HEK293T (cell line): ENCODE measurements around the gene PRKCZ.

Source experiments
- ELF4 ChIP-seq: fragments of 450-650 bp; IDR thresholded peaks from 2 replicates; pipeline ENCODE4 v1.6.1; 2017; ENCODE audit warnings: antibody characterized with exemption
- FOXA1 ChIP-seq: fragments of 450-650 bp; IDR thresholded peaks from 2 replicates; pipeline ENCODE4 v1.6.1; 2016; ENCODE audit warnings: mild to moderate bottlenecking
- FOXM1 ChIP-seq: fragments of 450-650 bp; IDR thresholded peaks from 2 replicates; pipeline ENCODE4 v1.6.1; 2017; ENCODE audit warnings: mild to moderate bottlenecking, borderline replicate concordance
- NFRKB ChIP-seq: fragments of 450-650 bp; IDR thresholded peaks from 2 replicates; pipeline ENCODE4 v1.6.1; 2016; ENCODE audit warnings: mild to moderate bottlenecking, moderate library complexity
- SP1 ChIP-seq: fragments of 450-650 bp; IDR thresholded peaks from 2 replicates; pipeline ENCODE4 v1.6.1; 2017

DNA sequence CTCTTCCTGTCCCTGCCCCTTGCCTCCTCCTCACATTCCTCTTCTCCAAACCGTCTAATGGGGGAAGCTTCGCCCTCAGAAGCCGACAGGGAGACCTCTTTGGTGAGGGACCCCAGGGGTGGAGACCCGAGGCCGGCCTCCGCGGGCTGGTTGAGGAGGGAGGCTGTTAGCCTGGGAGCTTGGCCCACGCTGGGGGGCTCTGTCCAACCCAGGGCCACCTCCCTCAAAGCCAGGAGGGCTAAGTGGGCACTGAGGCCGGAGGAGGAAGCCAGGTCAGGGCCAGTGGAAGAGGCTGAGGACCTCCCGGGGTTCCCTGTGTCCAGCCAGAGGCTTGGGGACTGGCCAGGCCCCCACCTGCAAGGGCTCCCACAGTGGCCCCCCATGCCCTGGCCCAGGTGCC lies 25.8 kb upstream of the PRKCZ start:
- no peak for TF ChIP-seq SP1
- TF ChIP-seq ELF4 = no peak
- no peak for TF ChIP-seq NFRKB
- no peak for TF ChIP-seq FOXA1
- no peak for TF ChIP-seq FOXM1
